BJ (cell line): ENCODE results near the gene ENTHD1. TPM values are rescaled to one million over a fixed set of nuclear protein-coding genes. Genes with fewer than 3 reads are reported as not detected.
"Not testable (repeated sequence)": the region's sequence is repeated elsewhere in the genome, so short reads cannot be mapped to it uniquely, and the experiment has no call there.

Source experiments
- CTCF ChIA-PET: fragments of 350-600 bp; formaldehyde crosslinking; extraction: SDS; loops from one replicate; lab custom pipeline; 2021; ENCODE audit warnings: antibody characterized with exemption, inconsistent platforms; lab: Yijun Ruan, JAX
- POLR2A ChIA-PET: fragments of 300-600 bp; sonication (Branson Sonifier 250); formaldehyde crosslinking; extraction: SDS; loops from one replicate; lab custom pipeline; 2021; ENCODE audit warnings: antibody characterized with exemption; lab: Charles Lee
- DNase-seq: peaks from one replicate; pipeline ENCODE4 v3.0.0-alpha.2; 2011; ENCODE audit warnings: low read depth
- H3K27me3 ChIP-seq: 2 replicates; pipeline ENCODE4 v1.6.0; 2011; ENCODE audit warnings: low read length; ENCODE audit not compliant: control insufficient read depth, insufficient read depth
- H3K36me3 ChIP-seq: 2 replicates; pipeline ENCODE4 v1.5.1; 2011; ENCODE audit warnings: low read length; ENCODE audit not compliant: control insufficient read depth, insufficient read depth
- H3K4me3 ChIP-seq: 2 replicates; pipeline ENCODE4 v1.5.1; 2011; ENCODE audit warnings: low read depth, mild to moderate bottlenecking, control low read depth, low read length
- CTCF ChIP-seq: IDR thresholded peaks from 2 replicates; pipeline ENCODE4 v1.5.1; 2011; ENCODE audit warnings: low read depth, mild to moderate bottlenecking, control low read depth, inconsistent platforms, low read length, moderate library complexity; ENCODE audit not compliant: insufficient read depth
- polyA plus RNA-seq: library from polyadenylated mRNA; depleted of rRNA; stranded (reverse); fragments of >200 nt; gene quantifications from 2 replicates; pipeline ENCODE4 v1.2.3, GENCODE V29; 2011

ENTHD1 gene
- polyA plus RNA-seq, 1 experiment, result not detected

- H3K36me3 ChIP-seq, result no peaks in the 10 kb centered on the region
- TF ChIP-seq CTCF, result no peak
- POLR2A ChIA-PET, result no interaction called here
- no peak for DNase-seq
- CTCF ChIA-PET, result no interaction called here
- H3K27me3 ChIP-seq, result peaks cover 3% of the 10 kb centered on the region
- H3K4me3 ChIP-seq, result no peak overlapping the region
Measured at GRCh38 chr22:39907047-39907446, 13.5 kb upstream of the ENTHD1 start.

GRCh38 chr22:39906207-39906606 is 12.6 kb upstream of the ENTHD1 start:
- DNase-seq, result no peak
- Histone ChIP-seq H3K27me3 (peaks cover 3% of the 10 kb centered on the region), H3K36me3 (no peaks in the 10 kb centered on the region), H3K4me3 (no peak overlapping the region)
- ChIA-PET CTCF (no interaction called here), POLR2A (no interaction called here)
- TF ChIP-seq CTCF, result no peak

GRCh38 chr22:39905687-39906086 is 12.1 kb upstream of the ENTHD1 start:
- no peak overlapping the region for H3K4me3 ChIP-seq
- TF ChIP-seq CTCF, result no peak
- peaks cover 3% of the 10 kb centered on the region for H3K27me3 ChIP-seq
- no peaks in the 10 kb centered on the region for H3K36me3 ChIP-seq
- DNase-seq, result no peak
- POLR2A ChIA-PET, result no interaction called here
- CTCF ChIA-PET, result no interaction called here

- Histone ChIP-seq H3K36me3 (no peaks in the 10 kb centered on the region), H3K27me3 (peaks cover 3% of the 10 kb centered on the region), H3K4me3 (no peak overlapping the region)
- POLR2A ChIA-PET, result no interaction called here
- DNase-seq, result no peak
- CTCF ChIA-PET, result no interaction called here
- TF ChIP-seq CTCF, result no peak
Measured at GRCh38 chr22:39904862-39905261, 11.3 kb upstream of the ENTHD1 start.

GRCh38 chr22:39904024-39904423 is 10.5 kb upstream of the ENTHD1 start:
- H3K4me3 ChIP-seq, result not testable (repeated sequence)

GRCh38 chr22:39901565-39902146 is 8.1 kb upstream of the ENTHD1 start:
- ChIA-PET CTCF (no interaction called here), POLR2A (no interaction called here)
- TF ChIP-seq CTCF, result no peak
- Histone ChIP-seq H3K27me3 (no peaks in the 10 kb centered on the region; the same call in none of the 2 replicates), H3K4me3 (no peak overlapping the region), H3K36me3 (no peaks in the 10 kb centered on the region)
- no peak for DNase-seq

More at GRCh38 chr22:39904024-39904423, 10.5 kb upstream of the ENTHD1 start:
- H3K27me3 ChIP-seq, CTCF ChIA-PET, H3K36me3 ChIP-seq, DNase-seq, POLR2A ChIA-PET: not testable (repeated sequence)
